ENCODE measurements around the gene APOBEC3C.
"Not testable (repeated sequence)": the region's sequence is repeated elsewhere in the genome, so short reads cannot be mapped to it uniquely, and the experiment has no call there.

APOBEC3C gene

DNA sequence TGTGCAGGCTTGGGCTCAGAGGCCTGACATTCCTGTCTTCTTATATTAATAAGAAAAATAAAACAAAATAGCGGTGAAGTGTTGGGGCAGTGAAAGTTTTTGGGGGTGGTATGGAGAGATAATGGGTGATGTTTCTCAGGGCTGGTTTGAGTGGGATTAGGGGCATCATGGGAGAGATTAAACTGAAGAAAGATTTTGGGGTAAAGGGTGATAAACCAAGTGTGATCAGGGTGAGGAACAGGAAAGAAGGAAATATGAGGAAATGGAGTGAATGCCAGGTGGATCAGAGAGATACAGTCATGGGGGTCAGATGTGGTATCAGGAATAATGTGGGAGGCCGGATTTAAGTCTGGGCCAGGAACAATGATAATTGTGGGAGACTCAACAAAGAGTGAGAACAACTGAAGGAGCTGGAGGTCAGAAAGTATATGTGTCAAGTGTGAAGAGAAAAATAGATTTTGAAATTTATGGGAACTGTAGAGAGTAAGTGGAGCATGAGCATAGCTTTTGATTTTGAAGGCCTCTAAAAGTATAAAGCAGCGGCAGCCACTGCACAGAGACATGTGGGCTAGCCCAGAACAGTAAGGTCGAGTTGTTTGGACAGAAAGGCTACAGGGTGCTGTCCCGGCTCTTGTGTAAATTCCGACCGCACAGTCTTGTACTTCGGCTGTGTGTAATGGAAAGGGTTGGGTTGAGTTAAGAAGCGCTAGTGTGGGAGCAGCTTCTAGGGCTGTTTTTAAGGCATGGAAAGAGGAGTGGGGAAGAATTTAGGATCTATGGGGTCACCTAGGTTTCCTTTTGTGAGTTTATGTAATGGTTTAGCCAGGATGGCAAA, 52.6 kb downstream of the APOBEC3C start:
- not testable (repeated sequence) for DNase-seq

DNA sequence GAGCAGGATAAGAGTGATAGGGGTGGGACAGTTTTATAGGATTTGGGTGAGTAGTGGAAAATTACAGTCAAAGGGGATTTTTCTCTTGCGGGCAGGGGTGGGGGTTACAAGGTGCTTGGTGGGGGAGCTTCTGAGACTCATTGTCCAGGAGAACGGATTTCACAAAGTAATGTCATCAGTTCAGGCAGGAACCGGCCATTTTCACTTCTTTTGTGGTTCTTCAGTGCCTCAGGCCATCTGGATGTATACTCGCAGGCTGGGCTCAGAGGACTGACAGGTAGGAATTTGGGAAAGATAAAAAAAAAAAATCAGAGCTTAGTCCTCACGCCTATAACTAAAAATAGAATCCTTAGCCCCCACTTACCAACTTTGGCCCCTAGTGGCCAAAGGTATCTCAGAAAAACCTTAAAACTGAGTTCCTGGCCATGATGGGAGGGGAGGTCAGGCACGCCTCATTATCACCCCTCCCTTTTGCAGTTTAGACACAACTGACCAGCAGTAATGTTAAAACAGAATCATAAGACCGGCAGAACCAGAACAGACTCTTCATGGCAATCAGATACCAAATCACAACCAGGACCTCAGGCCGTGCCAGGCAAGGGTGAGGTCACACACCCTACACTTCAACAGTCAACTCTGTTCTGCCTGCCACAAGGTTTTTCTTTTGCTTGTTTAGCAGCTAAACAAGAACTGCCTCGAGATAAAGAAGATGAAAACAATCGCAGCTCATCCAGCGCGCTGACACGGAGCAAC, 54.2 kb downstream of the APOBEC3C start:
- DNase-seq = no peak

All from T-helper 9 cell (primary cell).